Activated naive CD4-positive, alpha-beta T cell treated with anti-CD3 and anti-CD28 coated beads, Interleukin-2, amount 50 U/mL, for 72 hours (primary cell): ENCODE results near the gene FAM117A. TPM values are rescaled to one million over a fixed set of nuclear protein-coding genes. Genes with fewer than 3 reads are reported as not detected.

ENCODE experiments used
- ATAC-seq, 2 donors: fragments of 150-1000 bp; cut with Tn5 transposase; 2 replicates each; pipeline ENCODE4 v1.10.0; 2021; ENCODE audit warnings: mild to moderate bottlenecking in 2 of 2, moderate library complexity in 2 of 2
- DNase-seq, 2 donors: peaks; one replicate each; pipeline ENCODE4 v3.0.0; 2021 to 2022; ENCODE audit warnings: low spot score in 2 of 2
- H3K27ac Mint-ChIP-seq, 2 donors: one replicate each; pipeline ENCODE4 v1.8.0; 2022; ENCODE audit warnings: mild to moderate bottlenecking in 2 of 2, mixed read lengths in 2 of 2
- H3K36me3 Mint-ChIP-seq, 2 donors: one replicate each; pipeline ENCODE4 v1.8.0; 2022; ENCODE audit warnings: mixed read lengths in 2 of 2
- H3K9me3 Mint-ChIP-seq, 2 donors: one replicate each; pipeline ENCODE4 v1.8.0; 2022; ENCODE audit warnings: mixed read lengths in 2 of 2
- total RNA-seq, 2 donors: library from RNA; stranded (reverse); gene quantifications; one replicate each; pipeline ENCODE4 v1.2.3, GENCODE V29; 2022

The FAM117A gene
- total RNA-seq, 2 donors from 2014 or later, result 13.3 to 25.0 TPM

GRCh38 chr17:49705254-49705653 is 58.7 kb downstream of the FAM117A start:
- Mint-ChIP-seq H3K9me3 (no peaks in the 10 kb centered on the region), H3K27ac (peak overlapping the region; percentile 5 to 94), H3K36me3 (peaks cover 0 to 19% of the 10 kb centered on the region in 2 donors)
- DNase-seq, result no peak
- ATAC-seq, result no peak

- Mint-ChIP-seq H3K9me3 (no peaks in the 10 kb centered on the region), H3K36me3 (peaks cover 0 to 19% of the 10 kb centered on the region in 2 donors), H3K27ac (peak overlapping the region in 1 of 2 donors; percentile 6)
- ATAC-seq (no peak), DNase-seq (no peak)
Observed at GRCh38 chr17:49703557-49704277, 60.2 kb downstream of the FAM117A start.

- H3K9me3 Mint-ChIP-seq, result no peaks in the 10 kb centered on the region
- no peak for DNase-seq
- ATAC-seq, result no peak
- H3K27ac Mint-ChIP-seq, result peak overlapping the region; percentile 13 to 57
- H3K36me3 Mint-ChIP-seq, result peaks cover 0 to 9% of the 10 kb centered on the region in 2 donors
Observed at GRCh38 chr17:49700960-49701359, 63.0 kb downstream of the FAM117A start.

- no peak for ATAC-seq
- DNase-seq, result no peak
- H3K36me3 Mint-ChIP-seq, result peaks cover 0 to 3% of the 10 kb centered on the region in 2 donors
Observed at GRCh38 chr17:49699966-49700575, 63.9 kb downstream of the FAM117A start.

GRCh38 chr17:49698005-49698404 is 65.9 kb downstream of the FAM117A start:
- Mint-ChIP-seq H3K27ac (no peak overlapping the region), H3K36me3 (no peaks in the 10 kb centered on the region), H3K9me3 (no peaks in the 10 kb centered on the region)
- ATAC-seq (no peak), DNase-seq (no peak)

More at GRCh38 chr17:49699966-49700575, 63.9 kb downstream of the FAM117A start:
- Mint-ChIP-seq H3K9me3 (no peaks in the 10 kb centered on the region), H3K27ac (peak overlapping the region; percentile 13 to 24)

- DNase-seq (peak; percentile 65 to 82), ATAC-seq (peak; percentile 97 to 98)
- Mint-ChIP-seq H3K9me3 (no peaks in the 10 kb centered on the region), H3K36me3 (no peaks in the 10 kb centered on the region), H3K27ac (peak overlapping the region; percentile 61 to 86)
Observed at GRCh38 chr17:49696233-49696761, 67.6 kb downstream of the FAM117A start.

GRCh38 chr17:49695698-49696232 is 68.2 kb downstream of the FAM117A start:
- Mint-ChIP-seq H3K36me3 (no peaks in the 10 kb centered on the region), H3K9me3 (no peaks in the 10 kb centered on the region), H3K27ac (peak overlapping the region; percentile 61 to 86)
- ATAC-seq (peak; percentile 26 to 46), DNase-seq (no peak)

- DNase-seq (peak; percentile 68 to 83), ATAC-seq (peak in 1 of 2 donors; percentile 14)
- Mint-ChIP-seq H3K36me3 (no peaks in the 10 kb centered on the region), H3K27ac (peak overlapping the region in 1 of 2 donors; percentile 86), H3K9me3 (no peaks in the 10 kb centered on the region)
Observed at GRCh38 chr17:49694847-49695697, 68.9 kb downstream of the FAM117A start.

- H3K36me3 Mint-ChIP-seq, result peaks cover 6 to 14% of the 10 kb centered on the region in 2 donors
- ATAC-seq (no peak), DNase-seq (no peak)
Observed at GRCh38 chr17:49692751-49693150, 71.2 kb downstream of the FAM117A start.

GRCh38 chr17:49691677-49692191 is 72.2 kb downstream of the FAM117A start:
- DNase-seq, result no peak

More at GRCh38 chr17:49692751-49693150, 71.2 kb downstream of the FAM117A start:
- H3K9me3 Mint-ChIP-seq, result peaks cover 5 to 12% of the 10 kb centered on the region in 2 donors
- no peak overlapping the region for H3K27ac Mint-ChIP-seq

GRCh38 chr17:49691086-49691676 is 72.8 kb downstream of the FAM117A start:
- ATAC-seq, result no peak
- DNase-seq, result no peak
- Mint-ChIP-seq H3K27ac (peak overlapping the region in 1 of 2 donors; percentile 73), H3K36me3 (peaks cover 7 to 22% of the 10 kb centered on the region in 2 donors), H3K9me3 (peaks cover 5 to 18% of the 10 kb centered on the region in 2 donors)

More at GRCh38 chr17:49691677-49692191, 72.2 kb downstream of the FAM117A start:
- ATAC-seq, result no peak
- Mint-ChIP-seq H3K27ac (peak overlapping the region in 1 of 2 donors; percentile 12), H3K9me3 (peaks cover 5 to 18% of the 10 kb centered on the region in 2 donors), H3K36me3 (peaks cover 7 to 21% of the 10 kb centered on the region in 2 donors)

GRCh38 chr17:49690256-49690655 is 73.7 kb downstream of the FAM117A start:
- Mint-ChIP-seq H3K27ac (no peak overlapping the region), H3K9me3 (peaks cover 5 to 18% of the 10 kb centered on the region in 2 donors), H3K36me3 (peaks cover 7 to 22% of the 10 kb centered on the region in 2 donors)
- DNase-seq (no peak), ATAC-seq (no peak)

- ATAC-seq, result no peak
- no peak for DNase-seq
- H3K36me3 Mint-ChIP-seq, result peaks cover 7 to 22% of the 10 kb centered on the region in 2 donors
- peak overlapping the region; percentile 24 to 92 for H3K27ac Mint-ChIP-seq
- peaks cover 5 to 18% of the 10 kb centered on the region in 2 donors for H3K9me3 Mint-ChIP-seq
Observed at GRCh38 chr17:49688848-49689247, 75.1 kb downstream of the FAM117A start.

- Mint-ChIP-seq H3K36me3 (peaks cover 7 to 22% of the 10 kb centered on the region in 2 donors), H3K9me3 (peaks cover 5 to 18% of the 10 kb centered on the region in 2 donors), H3K27ac (peak overlapping the region; percentile 92 to 94)
- DNase-seq (no peak), ATAC-seq (peak; percentile 30 to 76)
Observed at GRCh38 chr17:49687878-49688491, 75.9 kb downstream of the FAM117A start.
